Measurements from ENCODE around the gene KLHDC9.

Gene KLHDC9, protein sequence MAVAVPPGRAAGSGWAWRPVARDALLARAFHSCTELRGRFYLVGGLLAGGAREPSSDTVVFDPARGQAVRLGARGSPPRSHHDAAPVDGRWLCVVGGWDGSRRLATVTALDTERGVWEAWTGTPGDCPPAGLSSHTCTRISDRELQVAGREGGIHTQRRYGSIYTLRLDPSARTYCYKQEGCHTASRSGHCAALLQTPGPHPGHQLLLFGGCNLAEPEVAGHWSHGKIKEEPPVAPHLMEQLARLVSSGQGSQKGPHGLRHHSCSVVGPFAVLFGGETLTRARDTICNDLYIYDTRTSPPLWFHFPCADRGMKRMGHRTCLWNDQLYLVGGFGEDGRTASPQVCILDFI

DNA sequence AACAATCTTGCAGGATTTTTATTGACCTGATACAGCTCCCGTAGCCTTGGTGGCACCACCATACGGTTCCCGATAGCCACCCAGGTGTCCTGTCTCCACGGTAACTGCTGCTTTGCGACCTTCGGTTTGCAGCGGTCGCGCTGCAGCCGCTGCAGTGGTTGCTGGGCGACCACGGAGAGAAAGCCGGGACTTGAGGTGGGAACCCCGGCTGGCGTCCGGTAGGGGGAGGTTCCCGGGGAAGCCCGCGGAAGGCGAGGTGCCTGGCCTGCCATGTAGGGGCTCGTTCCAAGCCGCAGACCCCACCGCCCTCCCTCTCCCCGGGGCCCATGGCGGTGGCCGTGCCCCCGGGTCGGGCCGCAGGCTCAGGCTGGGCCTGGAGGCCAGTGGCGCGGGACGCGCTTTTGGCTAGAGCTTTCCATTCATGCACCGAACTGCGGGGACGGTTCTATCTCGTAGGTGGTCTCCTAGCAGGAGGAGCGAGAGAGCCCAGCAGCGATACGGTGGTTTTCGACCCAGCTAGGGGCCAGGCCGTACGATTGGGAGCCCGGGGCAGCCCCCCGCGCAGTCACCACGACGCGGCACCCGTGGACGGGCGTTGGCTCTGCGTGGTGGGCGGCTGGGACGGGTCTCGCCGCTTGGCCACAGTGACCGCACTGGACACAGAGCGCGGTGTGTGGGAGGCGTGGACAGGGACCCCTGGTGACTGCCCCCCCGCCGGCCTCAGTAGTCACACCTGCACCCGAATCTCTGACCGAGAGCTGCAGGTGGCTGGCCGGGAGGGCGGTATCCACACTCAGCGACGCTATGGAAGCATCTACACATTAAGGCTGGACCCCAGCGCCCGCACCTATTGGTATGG is at the start of gene KLHDC9:
Gene KLHDC9, plus strand, starts transcription at position 152 of the 859 bp plus-strand sequence. Its CDS starts 175 bp downstream, at position 327.
- DNase-seq (ENCODE audit: low spot score): no peak
- H3K4me3 ChIP-seq: peak within 1 kb of the TSS; percentile 76
- H3K27ac ChIP-seq: peak within 1 kb of the TSS; percentile 69 to 78
- TF ChIP-seq, protein P1, sequence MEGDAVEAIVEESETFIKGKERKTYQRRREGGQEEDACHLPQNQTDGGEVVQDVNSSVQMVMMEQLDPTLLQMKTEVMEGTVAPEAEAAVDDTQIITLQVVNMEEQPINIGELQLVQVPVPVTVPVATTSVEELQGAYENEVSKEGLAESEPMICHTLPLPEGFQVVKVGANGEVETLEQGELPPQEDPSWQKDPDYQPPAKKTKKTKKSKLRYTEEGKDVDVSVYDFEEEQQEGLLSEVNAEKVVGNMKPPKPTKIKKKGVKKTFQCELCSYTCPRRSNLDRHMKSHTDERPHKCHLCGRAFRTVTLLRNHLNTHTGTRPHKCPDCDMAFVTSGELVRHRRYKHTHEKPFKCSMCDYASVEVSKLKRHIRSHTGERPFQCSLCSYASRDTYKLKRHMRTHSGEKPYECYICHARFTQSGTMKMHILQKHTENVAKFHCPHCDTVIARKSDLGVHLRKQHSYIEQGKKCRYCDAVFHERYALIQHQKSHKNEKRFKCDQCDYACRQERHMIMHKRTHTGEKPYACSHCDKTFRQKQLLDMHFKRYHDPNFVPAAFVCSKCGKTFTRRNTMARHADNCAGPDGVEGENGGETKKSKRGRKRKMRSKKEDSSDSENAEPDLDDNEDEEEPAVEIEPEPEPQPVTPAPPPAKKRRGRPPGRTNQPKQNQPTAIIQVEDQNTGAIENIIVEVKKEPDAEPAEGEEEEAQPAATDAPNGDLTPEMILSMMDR (IDR thresholded peaks at IDR 0.05): no peak

DNA sequence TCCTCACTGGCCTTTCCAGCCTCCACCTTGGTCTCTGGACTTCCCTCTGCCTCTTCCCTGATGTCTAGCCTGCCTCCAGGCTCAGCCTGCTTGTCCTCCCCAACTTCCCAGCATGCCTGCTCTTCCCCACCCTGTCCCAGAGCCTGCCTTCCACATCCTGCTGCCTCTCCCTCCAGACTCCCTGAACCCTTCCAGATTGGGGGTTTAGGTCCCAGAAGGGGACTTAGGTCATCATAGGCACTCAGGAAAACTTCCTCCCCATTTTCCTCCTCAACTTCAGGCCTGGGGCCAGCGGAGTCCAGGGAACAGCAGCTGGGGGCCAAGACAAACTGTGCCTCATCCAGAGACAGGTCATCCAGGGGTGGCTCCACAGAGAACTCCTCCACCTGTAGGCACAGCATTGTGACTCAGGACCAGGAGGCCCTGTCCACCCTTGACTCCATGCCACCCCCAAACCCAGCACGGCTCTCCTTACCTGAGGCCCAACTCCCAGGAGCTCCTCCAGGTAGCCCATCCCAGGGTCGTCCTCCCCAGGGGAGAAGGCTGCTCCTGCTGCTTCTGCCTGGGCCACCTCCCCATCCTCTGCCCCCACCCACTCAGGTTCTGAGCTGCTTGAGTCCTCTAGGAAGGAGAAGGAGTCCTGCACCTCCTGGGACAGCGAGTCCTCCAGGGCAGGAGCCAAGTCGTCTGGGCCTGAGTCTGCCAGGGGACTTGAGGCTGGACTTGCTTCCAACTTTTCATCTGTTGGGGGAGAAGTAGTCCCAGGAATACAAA is 49.0 kb upstream of the KLHDC9 start:
- TF ChIP-seq, protein P1 (IDR thresholded peaks at IDR 0.05): no peak

DNA sequence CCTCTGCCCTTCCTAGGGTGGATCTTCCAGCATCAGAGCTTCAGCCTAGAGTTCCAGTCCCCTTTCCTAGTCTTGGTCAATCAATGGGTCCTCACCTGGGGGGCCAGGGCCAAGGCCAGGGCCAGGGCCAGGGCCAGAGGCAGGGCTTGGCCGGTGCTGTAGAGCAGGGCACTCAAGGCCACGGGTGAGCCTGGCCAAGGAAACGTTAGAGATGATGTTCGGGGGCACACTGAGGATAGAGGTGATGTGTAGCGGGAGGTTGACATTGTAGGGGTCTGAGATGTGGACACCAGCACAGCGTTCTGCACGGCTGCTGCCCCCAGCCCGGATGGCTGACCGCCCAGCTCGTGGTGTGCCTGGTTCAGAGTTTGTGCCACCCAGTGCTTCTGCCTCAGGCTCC is 46.9 kb upstream of the KLHDC9 start:
- TF ChIP-seq, protein P1 (IDR thresholded peaks at IDR 0.05): no peak
- Histone ChIP-seq H3K4me3 (no peak overlapping the region), H3K27ac (no peak overlapping the region)
- no peak for DNase-seq (ENCODE audit: low spot score)

More for the DNA sequence above, 49.0 kb upstream of the KLHDC9 start:
- H3K4me3 ChIP-seq: no peak overlapping the region
- DNase-seq (ENCODE audit: low spot score): no peak
- H3K27ac ChIP-seq: no peak overlapping the region

DNA sequence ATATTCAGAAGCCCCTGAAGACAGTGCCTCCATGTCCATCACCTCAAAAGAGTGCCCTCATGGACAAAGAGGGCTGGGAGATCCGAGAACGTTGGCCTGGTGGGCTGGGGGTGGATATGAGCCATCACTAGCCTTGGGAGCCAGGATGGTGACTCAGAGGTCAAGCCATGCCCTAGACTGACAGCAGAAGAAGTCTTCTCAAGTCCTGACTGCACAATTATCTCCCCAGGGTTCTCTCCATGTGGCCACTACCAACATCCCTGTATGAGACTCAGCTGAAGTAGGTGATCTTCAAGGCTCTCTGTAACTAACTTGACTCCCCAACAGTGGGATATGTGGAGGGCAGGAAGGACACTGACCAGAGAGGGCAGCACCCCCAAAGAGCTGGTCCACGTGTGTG is 45.3 kb upstream of the KLHDC9 start:
- no peak for DNase-seq (ENCODE audit: low spot score)
- TF ChIP-seq, protein P1 (IDR thresholded peaks at IDR 0.05): no peak
- no peak overlapping the region for H3K4me3 ChIP-seq
- no peak overlapping the region for H3K27ac ChIP-seq

DNA sequence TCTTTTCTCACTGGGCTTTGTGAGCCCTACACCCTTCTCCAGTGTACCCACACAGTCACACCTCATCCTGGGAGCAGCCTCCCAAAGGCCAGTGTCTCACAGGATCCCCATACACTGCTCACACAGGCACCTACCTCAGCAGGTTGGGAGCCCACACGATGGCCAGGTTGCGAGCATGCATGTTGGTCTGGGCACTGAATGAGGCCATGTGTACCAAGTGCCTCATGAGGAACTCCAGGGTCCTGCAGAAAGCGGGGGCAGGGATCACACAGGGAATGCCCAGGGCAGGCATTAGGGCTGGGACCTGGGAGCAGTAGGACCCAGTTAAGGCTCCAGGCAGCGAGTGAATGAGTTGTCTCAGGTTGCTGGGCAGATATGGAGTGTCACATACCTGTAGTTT is 43.9 kb upstream of the KLHDC9 start:
- Histone ChIP-seq H3K27ac (no peak overlapping the region), H3K4me3 (no peak overlapping the region)
- no peak for DNase-seq (ENCODE audit: low spot score)
- TF ChIP-seq, protein P1 (IDR thresholded peaks at IDR 0.05): no peak

DNA sequence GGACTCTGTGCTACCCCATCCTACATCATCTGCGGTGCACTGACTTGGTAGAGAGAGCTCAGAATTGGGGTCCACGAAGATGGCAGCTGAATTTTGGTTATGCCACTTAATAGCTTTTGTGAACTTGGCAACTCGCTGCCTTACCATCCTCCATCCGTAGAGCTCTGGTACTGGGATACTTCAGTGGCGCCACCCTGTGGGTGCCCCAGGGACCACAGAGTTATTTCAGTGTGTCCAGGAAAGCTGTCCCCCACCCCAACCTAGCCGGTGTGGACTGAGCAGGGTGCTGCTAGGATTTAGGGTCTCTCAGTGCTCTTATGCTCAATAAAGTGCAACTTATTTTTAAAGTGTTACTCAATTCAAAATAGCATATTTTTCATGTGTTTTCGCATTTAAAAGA is 43.4 kb upstream of the KLHDC9 start:
- H3K4me3 ChIP-seq: no peak overlapping the region
- no peak overlapping the region for H3K27ac ChIP-seq
- no peak for DNase-seq (ENCODE audit: low spot score)
- TF ChIP-seq, protein P1 (IDR thresholded peaks at IDR 0.05): no peak
